G401.6 (cell line): ENCODE data around the gene GAK.

Source experiments
- FAIRE-seq: peaks from 2 replicates; lab custom pipeline; 2012; peaks lifted over from hg19 to GRCh38; lab: Jason Lieb, UNC

GAK gene

GRCh38 chr4:964346-965025 lies 32.4 kb upstream of the GAK start:
- no peak for FAIRE-seq

- no peak for FAIRE-seq
Observed at GRCh38 chr4:963276-964225, 31.4 kb upstream of the GAK start.

- no peak for FAIRE-seq
Observed at GRCh38 chr4:962231-963208, 30.4 kb upstream of the GAK start.

- no peak for FAIRE-seq
Observed at GRCh38 chr4:961351-962230, 29.5 kb upstream of the GAK start.

- no peak for FAIRE-seq
Observed at GRCh38 chr4:960636-961350, 28.7 kb upstream of the GAK start.

- no peak for FAIRE-seq
Observed at GRCh38 chr4:960140-960635, 28.1 kb upstream of the GAK start.

GRCh38 chr4:959338-960139 lies 27.4 kb upstream of the GAK start:
- no peak for FAIRE-seq

- no peak for FAIRE-seq
Observed at GRCh38 chr4:958696-959337, 26.7 kb upstream of the GAK start.

- FAIRE-seq = no peak
Observed at GRCh38 chr4:958314-958665, 26.2 kb upstream of the GAK start.

GRCh38 chr4:957581-958313 lies 25.6 kb upstream of the GAK start:
- FAIRE-seq = no peak

- no peak for FAIRE-seq
Observed at GRCh38 chr4:957231-957580, 25.1 kb upstream of the GAK start.

- no peak for FAIRE-seq
Observed at GRCh38 chr4:956531-957230, 24.6 kb upstream of the GAK start.

GRCh38 chr4:955931-956381 lies 23.8 kb upstream of the GAK start:
- FAIRE-seq = no peak

- FAIRE-seq = no peak
Observed at GRCh38 chr4:955161-955921, 23.2 kb upstream of the GAK start.

- no peak for FAIRE-seq
Observed at GRCh38 chr4:954211-955020, 22.3 kb upstream of the GAK start.

GRCh38 chr4:953574-953915 lies 21.4 kb upstream of the GAK start:
- FAIRE-seq = no peak
